ENCODE results near the gene PDE9A.

The PDE9A gene

DNA sequence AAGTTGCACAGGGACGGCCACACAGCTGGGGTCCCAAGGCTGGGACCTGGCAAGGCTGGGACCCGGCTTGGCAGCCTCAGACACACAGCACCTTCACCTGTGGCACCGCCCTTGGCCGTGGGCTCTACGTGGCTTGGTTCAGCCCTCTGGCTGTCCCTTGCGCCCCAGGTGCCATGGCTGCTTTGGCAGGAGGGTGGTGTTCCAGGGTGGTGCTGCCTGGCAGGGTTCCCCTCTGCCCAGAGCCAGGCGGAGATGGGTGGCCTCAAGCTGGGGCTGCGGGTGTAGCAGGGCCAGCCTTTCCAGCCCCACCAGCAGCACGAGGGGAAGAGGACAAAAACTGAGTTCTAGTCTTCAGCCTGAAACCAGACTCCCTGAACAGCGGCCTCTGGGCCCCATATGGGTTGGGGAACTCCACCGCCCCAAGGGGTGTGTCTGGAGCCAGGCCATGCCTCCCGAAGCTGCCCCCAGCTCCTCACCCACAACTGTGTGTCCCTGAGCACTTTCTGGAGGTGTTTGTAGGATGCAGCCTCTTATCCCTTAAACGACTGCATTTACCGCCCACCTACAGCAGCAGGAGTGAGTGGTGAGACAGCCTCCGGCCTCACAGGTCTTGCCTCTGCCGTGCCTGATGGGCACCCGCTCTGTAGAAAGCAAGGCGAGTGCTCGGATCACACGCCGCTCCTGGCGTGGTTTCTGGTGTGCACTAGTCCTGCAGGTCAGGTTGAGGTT lies 92.3 kb downstream of the PDE9A start:
- no peak for DNase-seq

DNA sequence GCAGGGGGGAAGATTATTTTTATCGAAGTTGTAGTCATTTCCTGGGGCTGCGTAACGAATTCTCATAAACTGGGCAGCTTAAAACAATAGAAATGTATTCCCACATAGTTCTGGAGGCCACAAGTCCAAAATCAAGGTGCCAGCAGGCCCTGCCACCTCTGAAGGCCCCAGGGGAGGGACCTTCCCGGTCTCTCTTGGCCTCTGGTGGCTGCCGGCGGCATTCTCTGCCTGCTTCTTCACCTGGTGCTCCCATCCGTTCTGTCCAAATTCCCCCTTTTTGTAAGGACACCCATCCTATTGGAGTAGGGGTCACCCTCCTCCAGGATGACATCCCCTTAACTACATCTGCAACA lies 92.8 kb downstream of the PDE9A start:
- no peak for DNase-seq

GRCh38 chr21:42746593-42747275 lies 93.3 kb downstream of the PDE9A start:
- DNase-seq: peak; percentile 34

GRCh38 chr21:42747276-42747701 lies 93.9 kb downstream of the PDE9A start:
- no peak for DNase-seq

- no peak for DNase-seq
These were observed 94.4 kb downstream of the PDE9A start for GRCh38 chr21:42747746-42748351.

DNA sequence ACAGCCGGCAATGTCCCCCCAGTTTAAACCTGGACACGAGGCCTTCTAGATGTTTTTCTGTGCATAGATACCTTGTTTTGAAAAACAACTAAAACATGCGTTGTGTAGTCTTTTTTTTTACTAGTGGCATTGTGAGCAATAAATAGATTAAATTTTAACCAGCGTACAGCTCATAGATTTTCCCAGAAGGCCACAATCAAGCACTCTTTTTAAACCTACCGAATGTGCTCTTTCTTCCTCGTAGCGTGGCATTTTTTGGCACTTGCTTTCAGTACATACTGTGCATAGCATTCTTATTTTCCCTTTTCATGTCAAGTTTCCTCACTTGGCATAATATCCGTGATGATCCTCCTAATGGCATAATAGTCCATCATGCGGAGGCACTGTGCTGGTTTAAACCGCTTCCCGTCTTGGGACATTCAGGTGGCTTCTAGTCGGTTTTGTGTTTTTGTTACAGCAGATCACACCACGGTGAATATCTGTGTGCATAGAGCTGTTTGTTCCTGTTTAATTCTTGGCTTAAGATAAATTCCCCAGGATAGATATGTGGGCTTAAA lies 95.3 kb downstream of the PDE9A start:
- no peak for DNase-seq

DNA sequence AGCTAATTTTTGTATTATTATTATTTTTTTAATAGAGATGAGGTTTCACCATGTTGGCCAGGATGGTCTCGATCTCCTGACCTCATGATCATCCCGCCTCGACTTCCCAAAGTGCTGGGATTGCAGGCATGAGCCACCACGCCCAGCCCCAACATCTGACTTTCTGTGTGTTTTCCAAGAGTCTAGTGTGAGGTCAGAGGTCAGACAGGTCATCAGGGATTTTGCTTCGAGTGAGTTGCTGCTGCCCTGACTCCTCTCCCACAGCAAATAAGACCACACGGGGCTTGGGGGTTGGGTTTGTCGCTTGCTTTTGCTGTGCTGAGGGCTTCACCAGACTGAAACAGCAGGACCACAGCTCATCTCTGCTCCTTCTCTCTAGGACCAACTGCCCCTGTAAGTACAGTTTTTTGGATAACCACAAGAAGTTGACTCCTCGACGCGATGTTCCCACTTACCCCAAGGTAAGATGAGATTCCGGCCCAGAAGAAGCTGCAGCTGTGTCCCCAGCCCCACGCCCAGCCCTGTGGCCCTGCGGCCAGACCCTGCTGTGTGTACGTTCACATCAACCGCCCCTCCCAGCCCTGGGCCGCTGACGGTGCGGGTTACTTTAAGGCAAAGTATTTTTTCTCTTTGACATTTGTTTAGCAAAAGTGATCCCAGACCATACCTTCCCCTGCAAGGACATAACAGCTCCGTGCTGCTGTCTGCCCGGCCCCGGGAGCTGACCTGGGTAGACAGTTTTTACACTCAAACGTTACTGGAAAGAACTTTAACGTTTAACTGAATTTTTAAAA lies 97.5 kb downstream of the PDE9A start:
- DNase-seq: no peak

DNA sequence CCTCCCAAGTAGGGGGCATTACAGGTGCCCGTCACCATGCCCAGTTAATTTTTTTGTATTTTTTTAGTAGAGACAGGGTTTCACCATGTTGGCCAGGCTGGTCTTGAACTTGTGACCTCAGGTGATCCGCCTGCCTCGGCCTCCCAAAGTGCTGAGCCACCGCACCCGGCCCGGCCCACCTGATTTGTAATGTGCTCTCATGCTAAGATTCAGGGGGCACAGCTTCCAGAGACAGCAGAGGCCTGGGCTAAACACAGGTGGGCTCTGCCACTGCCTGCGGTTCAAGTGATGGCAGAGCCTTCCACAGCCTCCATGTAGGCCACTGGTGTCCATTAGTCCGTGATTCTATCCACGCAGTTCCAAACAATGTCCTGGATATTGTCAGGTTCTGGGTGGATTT lies 98.4 kb downstream of the PDE9A start:
- DNase-seq: no peak

- DNase-seq: no peak
These were observed 100.4 kb downstream of the PDE9A start for GRCh38 chr21:42753804-42754203.

DNA sequence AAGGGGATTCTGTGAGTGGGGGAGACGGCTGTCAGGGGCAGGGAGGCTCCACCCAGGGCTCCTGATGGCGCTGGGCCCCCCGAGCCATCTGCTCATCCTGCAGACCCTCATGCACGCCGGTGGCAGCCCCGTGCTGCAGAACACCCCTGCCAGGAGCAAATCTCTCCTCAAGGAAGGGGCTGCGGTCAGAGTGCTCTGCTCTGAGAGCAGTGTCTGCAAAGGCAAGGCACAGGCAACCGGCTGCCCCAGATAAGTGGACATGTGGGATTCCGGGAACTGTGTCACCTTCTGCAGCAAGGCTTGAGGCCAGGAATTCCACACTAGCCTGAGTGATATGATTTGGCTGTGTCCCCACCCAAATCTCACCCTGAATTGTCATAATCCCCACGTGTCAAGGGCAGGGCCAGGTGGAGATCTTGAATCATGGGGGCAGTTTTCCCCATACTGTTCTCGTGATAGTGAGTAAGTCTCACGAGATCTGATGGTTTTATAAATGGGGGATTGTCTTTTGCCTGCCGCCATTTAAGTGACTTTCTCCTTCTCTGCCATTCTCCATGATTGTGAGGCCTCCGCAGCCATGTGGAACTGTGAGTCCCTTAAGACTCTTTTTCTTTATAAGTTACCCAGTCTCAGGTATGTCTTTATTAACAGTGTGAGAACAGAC lies 101.0 kb downstream of the PDE9A start:
- DNase-seq: no peak

DNA sequence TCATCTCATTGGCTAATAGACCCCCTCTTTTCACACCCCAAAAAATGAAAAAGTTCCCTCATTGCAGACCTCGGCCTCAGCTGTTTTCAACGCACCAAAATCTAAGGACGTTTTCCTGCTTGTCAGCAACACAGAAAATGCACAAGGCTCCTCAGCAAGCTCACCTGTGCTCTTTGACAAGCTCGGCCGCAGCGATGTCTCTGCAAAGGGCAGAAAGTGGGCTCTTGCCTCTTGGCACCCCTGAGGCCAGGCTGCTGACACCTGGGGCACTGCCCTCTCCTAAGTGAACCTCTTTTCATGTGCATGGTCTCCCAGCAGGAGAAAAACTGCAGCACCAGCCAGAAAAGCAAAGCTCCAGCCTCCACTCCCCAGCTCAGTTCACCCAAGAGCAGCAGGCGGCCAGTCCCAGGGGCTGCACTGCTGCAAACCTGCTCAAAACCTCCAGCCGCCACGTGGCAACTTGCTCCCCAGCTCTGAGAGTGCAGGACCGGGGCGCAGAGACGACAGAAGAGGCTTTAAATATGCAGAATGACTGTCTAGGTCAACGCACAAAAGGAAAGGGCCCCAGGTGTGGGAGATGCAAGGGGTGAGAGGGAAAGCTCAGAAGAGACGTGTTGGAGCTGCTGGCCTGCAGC lies 101.7 kb downstream of the PDE9A start:
- no peak for DNase-seq

DNA sequence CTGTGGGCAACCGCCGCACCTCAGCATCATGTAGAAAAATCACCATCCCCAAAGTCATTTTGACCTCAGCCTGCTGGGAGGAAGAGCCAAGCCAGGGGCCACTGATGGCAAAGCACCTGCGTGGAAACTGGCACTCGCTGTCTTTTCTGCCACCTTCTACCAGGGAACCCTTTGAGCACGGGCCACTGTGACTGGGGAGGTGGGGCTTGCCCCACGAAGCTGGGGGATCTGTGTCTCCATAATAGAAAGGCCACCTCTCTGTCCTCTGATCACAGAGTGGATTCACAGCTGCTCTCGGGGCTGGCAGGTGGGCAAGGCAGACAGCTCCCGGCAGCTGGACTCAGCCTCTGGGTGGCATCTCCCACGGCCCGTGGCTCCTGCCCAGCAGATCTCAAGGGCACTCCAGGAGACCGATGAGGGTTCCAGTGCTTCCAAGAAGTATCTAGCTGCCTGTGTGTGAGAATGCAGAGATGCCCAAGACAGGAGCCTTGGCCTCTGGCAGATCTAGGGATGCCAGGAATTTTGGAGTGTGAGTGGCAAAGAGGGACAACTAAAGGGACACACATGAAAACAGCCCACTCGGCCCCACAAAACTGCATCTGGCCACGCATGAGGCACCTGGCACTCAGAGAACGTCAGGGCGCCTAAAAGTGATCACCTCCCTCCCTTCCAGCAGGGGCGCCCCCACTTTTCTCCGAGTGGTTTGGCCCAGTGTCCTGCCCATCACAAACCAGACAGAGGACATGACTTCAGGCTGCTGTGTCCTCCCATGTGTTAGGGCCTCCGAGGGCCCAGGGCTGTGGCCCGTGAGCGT lies 102.6 kb downstream of the PDE9A start:
- no peak for DNase-seq

DNA sequence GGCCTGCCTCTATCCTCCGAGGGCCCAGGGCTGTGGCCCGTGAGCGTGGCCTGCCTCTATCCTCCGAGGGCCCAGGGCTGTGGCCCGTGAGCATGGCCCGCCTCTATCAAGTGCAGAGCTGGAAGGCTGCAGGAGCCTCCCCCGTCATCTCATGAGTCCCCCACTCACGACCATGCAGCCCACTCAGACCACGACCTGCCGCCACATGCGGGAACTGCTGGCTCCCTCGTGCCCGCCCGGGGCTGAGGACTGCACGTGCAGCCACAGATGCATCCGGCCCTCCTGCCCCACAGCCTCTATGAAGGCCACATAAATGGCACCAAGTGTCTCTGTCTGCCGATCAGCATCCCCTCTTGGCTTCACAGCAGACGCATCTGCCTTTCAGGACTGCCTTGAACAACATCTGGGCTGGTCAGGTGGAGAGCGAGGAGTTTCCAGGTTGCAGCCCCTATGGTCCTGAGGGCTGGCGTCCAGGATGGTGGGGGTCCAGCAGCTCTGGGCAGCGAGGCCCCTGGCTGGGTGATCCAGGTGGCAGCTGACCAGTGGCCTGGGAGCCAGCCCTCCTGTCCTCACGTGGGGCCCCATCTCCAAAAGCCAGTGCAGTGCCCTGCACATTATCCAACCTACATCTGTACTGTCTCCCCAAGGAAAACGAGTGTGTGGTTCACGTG lies 103.3 kb downstream of the PDE9A start:
- no peak for DNase-seq

- DNase-seq: no peak
These were observed 104.0 kb downstream of the PDE9A start for GRCh38 chr21:42757422-42757821.

DNA sequence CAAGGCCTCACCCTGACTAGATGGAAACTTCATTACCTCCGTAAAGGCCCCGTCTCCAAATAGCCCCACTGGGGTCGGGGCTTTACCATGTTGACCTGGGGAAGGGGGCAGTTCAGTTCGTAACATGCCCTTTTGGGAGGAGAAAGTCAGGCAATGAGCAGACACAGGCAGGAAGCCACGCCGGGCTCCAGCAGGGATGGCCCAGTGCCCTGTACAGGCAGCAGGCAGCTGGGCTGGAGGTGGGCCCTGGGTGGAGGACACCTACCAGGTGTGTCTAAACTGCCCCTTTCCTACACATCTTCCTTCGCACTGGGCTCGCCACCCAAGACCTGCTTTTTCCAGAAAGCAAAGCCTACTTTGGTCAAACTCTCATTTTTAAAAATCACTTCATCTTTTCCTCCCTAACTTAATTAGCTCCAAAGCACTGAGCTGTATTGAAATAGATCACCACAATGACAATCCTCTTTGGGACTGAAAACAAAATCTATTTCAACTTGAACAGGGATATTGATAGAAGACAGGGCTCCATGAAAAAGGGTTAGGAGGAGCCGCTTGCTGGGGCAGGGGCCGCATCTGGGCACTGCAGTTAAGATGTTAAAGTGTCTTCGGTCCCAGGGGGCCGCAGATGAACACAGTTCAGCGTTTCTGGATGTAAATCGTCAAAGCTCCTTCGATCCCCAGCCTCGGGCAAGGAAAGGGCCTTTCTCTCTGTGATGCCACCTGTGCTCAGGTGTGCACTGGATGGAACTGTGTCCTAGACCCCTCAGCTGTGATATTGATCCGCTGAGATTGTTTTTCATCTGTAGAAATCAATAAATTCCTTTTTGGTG lies 104.6 kb downstream of the PDE9A start:
- no peak for DNase-seq

- no peak for DNase-seq
These were observed 105.5 kb downstream of the PDE9A start for GRCh38 chr21:42758721-42759593.

DNA sequence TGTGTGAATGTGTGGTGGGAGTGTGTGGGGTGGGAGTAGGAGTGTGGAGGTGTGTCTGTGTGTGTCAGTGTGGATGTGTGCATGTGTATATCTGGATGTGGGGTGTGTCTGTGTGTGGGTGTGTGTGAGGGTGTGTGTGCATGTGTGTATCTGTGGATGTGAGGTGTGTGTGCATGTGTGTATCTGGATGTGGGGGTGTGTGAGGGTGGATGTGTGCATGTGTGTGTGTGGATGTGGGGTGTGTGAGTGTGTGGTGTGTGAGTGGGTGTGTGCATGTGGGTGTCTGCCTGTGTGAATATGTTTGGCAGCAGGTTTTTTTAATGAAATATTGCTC lies 106.1 kb downstream of the PDE9A start:
- DNase-seq: no peak

DNA sequence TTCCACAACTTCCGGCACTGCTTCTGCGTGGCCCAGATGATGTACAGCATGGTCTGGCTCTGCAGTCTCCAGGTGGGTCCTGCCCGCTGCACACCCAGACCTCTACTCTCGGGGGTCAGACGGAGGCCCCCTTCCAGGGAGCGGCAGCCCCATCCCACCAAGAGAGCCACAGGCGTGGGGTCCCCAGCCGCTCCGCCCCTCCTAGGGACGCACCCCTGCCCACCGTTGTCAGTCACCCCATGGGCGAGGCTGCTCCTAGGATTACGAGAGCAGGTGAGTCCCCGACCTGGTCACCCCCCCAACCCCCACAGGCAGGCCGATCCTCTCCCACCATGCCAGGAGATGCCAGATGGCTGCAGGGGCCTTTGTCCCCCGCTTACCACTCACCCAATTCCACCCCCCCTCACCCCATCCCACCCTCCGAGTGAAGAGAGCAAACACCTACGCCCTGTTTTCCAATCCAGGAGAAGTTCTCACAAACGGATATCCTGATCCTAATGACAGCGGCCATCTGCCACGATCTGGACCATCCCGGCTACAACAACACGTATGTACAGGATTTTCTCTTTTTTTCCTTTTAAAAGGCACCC lies 107.0 kb downstream of the PDE9A start:
- no peak for DNase-seq
